GM12892 (cell line): ENCODE measurements around the gene DTD1.

Source experiments
- POLR2A ChIP-seq: IDR thresholded peaks from 2 replicates; pipeline ENCODE4 v1.6.1; 2011; ENCODE audit warnings: low read depth, low read length, control low read depth
- POLR2AphosphoS5 ChIP-seq: IDR thresholded peaks from 2 replicates; pipeline ENCODE4 v1.6.1; 2011; ENCODE audit warnings: low read depth, low read length, control low read depth
- TAF1 ChIP-seq: IDR thresholded peaks from 2 replicates; pipeline ENCODE4 v1.6.1; 2011; ENCODE audit warnings: low read depth, mild to moderate bottlenecking, control low read depth, low read length, borderline replicate concordance

DNA sequence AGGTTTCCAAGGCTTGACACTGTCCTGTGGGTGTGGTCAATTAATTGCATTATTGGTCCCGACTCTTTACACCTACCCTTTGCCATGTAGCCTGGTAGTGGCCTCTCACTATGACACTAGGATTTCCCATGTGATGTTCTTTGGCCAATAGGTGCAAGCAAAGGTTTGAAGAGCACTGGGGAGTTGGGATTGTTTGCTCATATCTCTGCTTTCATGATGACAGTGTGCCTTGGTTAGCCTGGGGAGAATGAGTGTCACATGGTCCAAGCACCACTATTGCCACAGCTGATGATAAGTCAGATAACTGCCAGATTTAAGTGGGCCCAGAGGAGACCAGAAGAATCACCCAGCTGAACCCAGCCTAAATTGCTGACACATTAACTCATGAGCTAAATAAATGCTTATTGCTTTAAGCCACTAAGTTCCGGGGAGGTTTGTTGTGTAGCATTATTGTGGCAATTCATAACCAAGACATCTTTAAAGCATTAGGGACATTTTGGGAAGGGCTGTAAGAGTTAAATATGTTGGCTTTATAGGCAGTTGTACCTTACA, 208.5 kb downstream of the DTD1 start:
- no peak for TF ChIP-seq POLR2A
- TF ChIP-seq TAF1, result no peak
- TF ChIP-seq POLR2AphosphoS5, result no peak
